ENCODE data around the gene WARS2.

Gene WARS2

DNA sequence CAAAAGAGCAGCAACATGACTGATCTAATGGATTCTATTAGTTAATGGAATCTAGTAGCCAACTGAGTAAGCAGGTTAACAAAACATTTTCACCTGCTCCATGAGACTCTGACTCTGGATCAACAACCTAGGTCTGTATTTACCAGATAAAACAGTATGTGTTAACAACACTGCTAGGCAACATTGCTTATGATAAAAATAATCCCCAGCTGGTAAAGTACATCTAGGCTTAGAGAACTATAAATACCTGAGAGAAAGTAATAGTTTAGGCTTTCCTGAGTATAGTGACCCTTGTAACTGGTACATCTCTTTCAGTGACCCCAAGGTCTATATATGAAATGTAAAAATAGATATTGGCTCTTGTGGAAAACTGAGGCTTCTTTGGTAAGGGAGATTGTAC lies 78.8 kb downstream of the WARS2 start:
- Mint-ChIP-seq H3K9me3 (peaks cover 0 to 2% of the 10 kb centered on the region in 2 donors), H3K4me3 (no peak overlapping the region), H3K36me3 (ENCODE audit: insufficient read depth) (peaks cover 4% of the 10 kb centered on the region), H3K27me3 (no peaks in the 10 kb centered on the region), H3K4me1 (ENCODE audit: low read depth in 2 of 2) (no peaks in the 10 kb centered on the region), H3K27ac (no peak overlapping the region)
- DNase-seq, result no peak
- no peak for ATAC-seq (replicated peaks)

DNA sequence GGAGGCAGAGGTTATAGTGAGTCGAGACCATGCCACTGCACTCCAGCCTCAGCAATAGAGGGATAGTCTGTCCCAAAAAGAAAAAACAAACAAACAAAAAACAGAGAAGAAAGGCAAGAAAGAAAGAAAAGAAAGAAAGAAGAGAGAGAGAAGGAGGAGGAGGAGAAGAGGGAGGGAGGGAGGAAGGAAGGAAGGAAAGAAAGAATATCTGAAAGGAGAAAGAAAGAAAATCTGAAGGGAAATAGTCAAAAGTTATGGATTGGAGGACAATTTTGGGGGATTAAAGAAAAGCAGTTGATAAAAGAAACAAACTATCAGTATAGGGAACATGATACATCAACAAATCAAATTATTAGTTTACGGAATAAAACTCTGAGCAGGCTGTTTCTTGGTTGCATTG lies 84.9 kb downstream of the WARS2 start:
- Mint-ChIP-seq H3K27ac (peak overlapping the region in 1 of 2 donors; percentile 55), H3K4me3 (no peak overlapping the region), H3K9me3 (peaks cover 0 to 2% of the 10 kb centered on the region in 2 donors), H3K27me3 (no peaks in the 10 kb centered on the region), H3K36me3 (ENCODE audit: insufficient read depth) (peaks cover 4% of the 10 kb centered on the region), H3K4me1 (ENCODE audit: low read depth in 2 of 2) (no peaks in the 10 kb centered on the region)
- ATAC-seq (replicated peaks) (no peak), DNase-seq (no peak)

DNA sequence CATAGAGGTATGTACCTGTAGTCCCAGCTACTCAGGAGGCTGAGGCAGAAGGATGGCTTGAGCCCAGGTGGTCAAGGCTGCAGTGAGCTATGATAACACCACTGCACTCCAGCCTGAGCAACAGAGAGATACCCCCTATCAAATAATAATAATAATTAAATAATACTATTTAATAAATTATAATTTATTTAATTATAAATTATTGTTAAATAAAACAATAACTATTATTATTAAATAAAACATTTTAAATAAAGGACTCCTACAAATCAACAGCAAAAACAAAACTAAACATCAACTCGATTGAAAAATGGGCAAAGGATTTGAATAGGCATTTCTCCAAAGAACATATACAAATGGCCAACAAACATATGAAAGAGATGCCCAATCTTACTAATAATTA lies 86.5 kb downstream of the WARS2 start:
- H3K27me3 Mint-ChIP-seq, result no peaks in the 10 kb centered on the region
- H3K9me3 Mint-ChIP-seq, result peaks cover 0 to 6% of the 10 kb centered on the region in 2 donors
- H3K4me1 Mint-ChIP-seq (ENCODE audit: low read depth in 2 of 2), result no peaks in the 10 kb centered on the region
- DNase-seq (no peak), ATAC-seq (replicated peaks) (no peak)
- no peak overlapping the region for H3K27ac Mint-ChIP-seq
- H3K4me3 Mint-ChIP-seq, result no peak overlapping the region
- peaks cover 4% of the 10 kb centered on the region for H3K36me3 Mint-ChIP-seq (ENCODE audit: insufficient read depth)

DNA sequence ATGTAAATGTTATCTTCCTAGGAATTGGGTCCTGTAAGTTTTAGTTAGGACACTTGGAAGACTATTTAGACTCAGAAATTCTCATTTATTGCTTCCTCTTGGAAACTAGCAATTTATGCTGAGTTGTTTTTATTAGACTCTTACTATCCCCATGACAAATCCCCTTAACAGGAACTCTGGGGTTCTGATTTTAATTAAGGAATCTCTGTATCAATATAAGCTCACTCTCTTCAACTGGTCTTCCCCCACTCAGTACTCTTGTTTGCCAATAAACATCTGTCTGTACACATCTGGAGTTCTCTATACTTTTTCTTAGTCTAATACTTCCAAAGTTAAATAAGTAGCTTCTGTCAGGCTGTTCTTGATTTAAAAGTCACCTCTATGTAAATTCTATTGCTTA lies 88.2 kb downstream of the WARS2 start:
- H3K27ac Mint-ChIP-seq, result no peak overlapping the region
- no peak overlapping the region for H3K4me3 Mint-ChIP-seq
- DNase-seq, result no peak
- H3K36me3 Mint-ChIP-seq (ENCODE audit: insufficient read depth), result peaks cover 4% of the 10 kb centered on the region
- H3K9me3 Mint-ChIP-seq, result peaks cover 0 to 6% of the 10 kb centered on the region in 2 donors
- H3K4me1 Mint-ChIP-seq (ENCODE audit: low read depth in 2 of 2), result no peaks in the 10 kb centered on the region
- H3K27me3 Mint-ChIP-seq, result no peaks in the 10 kb centered on the region
- ATAC-seq (replicated peaks), result no peak

DNA sequence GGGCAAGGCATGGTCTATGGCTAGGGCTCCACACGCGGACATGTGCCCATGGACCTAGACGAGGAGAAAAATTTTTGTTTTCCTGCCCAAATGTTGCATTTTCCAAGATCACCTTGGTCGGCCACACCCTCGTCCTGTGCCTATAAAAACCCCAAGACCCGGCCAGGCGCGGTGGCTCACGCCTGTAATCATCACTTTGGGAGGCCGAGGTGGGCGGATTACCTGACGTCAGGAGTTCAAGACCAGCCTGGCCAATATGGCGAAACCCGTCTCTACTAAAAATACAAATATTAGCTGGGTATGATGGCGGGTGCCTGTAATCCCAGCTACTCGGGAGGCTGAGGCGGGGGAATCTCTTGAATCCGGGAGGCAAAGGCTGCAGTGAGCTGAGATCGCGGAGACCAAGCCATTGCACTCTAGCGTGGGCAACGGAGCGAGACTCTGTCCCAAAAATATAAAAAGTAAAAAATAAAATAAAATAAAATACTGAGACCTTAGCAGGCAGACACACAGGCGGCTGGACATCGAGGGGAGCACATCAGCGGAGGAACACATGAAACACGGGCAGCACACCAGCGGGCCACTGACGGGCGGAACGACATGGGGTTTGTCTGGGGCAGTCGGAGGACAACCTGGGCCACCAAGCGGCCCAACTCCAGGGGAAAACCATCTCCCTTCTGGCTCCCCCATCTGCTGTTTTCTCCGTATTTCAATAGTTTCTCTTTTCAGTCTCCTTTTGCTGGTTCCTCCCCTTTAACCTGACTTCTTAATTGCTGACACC lies 91.6 kb downstream of the WARS2 start:
- H3K9me3 Mint-ChIP-seq, result peaks cover 0 to 6% of the 10 kb centered on the region in 2 donors
- no peaks in the 10 kb centered on the region for H3K4me1 Mint-ChIP-seq (ENCODE audit: low read depth in 2 of 2)
- ATAC-seq (replicated peaks) (no peak), DNase-seq (no peak)
- no peak overlapping the region for H3K27ac Mint-ChIP-seq
- no peaks in the 10 kb centered on the region for H3K27me3 Mint-ChIP-seq
- peaks cover 7% of the 10 kb centered on the region for H3K36me3 Mint-ChIP-seq (ENCODE audit: insufficient read depth)
- no peak overlapping the region for H3K4me3 Mint-ChIP-seq

DNA sequence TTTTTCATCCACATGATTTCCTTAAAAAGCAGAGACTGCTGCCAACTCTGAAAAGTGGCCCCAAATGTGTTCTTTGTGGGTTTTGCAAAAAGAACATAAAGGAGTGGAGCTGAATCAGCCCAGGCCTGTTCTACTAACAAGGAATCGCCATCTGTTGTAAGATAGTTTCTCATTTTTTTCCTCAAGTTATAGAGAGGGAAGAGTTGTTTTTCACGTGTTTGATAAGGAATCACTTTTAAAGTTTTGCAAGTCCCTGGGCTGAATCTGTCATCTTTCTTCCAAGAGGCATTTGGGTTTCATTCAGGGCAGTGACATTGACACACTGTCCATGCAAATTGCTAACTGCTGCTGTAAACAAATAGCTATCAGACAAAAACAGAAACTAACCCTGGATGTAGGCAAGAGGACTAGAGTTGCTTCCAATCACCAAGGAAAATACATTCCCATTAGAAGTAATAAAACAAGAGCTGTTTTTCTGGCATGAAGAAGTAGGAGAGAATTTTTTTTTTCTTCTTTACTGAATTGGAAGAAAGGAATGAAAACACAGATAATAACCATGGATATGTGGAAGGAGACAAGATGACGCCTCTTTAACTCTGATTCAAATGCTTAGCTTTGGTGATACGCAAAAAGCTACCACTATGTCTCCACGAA lies 93.5 kb downstream of the WARS2 start:
- DNase-seq, result no peak
- Mint-ChIP-seq H3K9me3 (peaks cover 0 to 6% of the 10 kb centered on the region in 2 donors), H3K36me3 (ENCODE audit: insufficient read depth) (peaks cover 4% of the 10 kb centered on the region), H3K4me1 (ENCODE audit: low read depth in 2 of 2) (no peaks in the 10 kb centered on the region), H3K27me3 (no peaks in the 10 kb centered on the region), H3K27ac (peak overlapping the region in 1 of 2 donors; percentile 27), H3K4me3 (no peak overlapping the region)
- ATAC-seq (replicated peaks), result no peak

DNA sequence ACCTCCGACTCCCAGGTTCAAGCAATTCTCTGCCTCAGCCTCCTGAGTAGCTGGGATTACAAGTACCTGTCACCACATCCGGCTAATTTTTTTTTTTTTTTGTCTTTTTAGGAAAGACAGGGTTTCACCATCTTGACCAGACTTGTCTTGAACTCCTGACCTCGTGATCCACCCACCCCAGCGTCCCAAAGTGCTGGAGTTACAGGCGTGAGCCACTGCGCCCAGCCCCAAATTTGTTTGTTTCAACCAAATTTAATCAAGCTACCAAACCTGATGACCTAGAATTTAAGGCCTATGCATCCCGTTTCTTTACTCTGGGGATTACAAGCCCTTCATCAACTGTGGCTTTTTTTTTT lies 94.0 kb downstream of the WARS2 start:
- no peak overlapping the region for H3K27ac Mint-ChIP-seq
- DNase-seq (no peak), ATAC-seq (replicated peaks) (no peak)
- no peaks in the 10 kb centered on the region for H3K27me3 Mint-ChIP-seq
- H3K9me3 Mint-ChIP-seq, result peaks cover 0 to 6% of the 10 kb centered on the region in 2 donors
- H3K36me3 Mint-ChIP-seq (ENCODE audit: insufficient read depth), result peaks cover 4% of the 10 kb centered on the region
- H3K4me1 Mint-ChIP-seq (ENCODE audit: low read depth in 2 of 2), result no peaks in the 10 kb centered on the region
- H3K4me3 Mint-ChIP-seq, result no peak overlapping the region

DNA sequence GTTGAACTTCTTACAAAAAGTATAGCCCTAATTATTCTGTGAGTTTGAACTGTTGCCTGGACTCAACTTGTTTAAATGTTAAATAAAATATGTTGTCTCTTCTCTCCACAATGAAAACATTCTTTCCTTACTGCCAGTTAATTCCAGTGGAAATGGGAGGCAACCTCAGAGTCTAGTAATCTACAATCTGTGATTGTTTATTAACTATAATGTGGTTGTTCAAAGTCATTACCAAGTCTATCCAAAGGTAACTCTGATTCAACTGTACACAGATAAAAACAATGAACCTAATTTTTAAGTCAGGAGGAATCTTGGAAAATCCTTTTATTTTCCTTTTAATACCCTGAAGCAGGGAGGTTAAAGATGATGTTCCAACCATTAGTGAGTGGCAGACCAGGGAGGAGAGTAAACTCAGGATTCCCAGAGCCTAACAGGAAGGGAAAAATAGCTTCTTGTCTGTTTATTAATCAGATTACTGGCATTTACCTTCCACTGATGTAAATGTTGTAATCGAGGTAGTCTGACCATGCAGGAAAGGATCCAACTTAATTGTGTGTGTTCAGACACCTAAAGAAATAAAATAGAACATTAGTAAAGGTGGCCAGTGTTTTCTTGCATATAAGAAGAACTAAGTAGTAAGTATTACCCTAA lies 95.2 kb downstream of the WARS2 start:
- DNase-seq (no peak), ATAC-seq (replicated peaks) (no peak)
- H3K27ac Mint-ChIP-seq, result no peak overlapping the region
- H3K9me3 Mint-ChIP-seq, result peaks cover 0 to 6% of the 10 kb centered on the region in 2 donors
- H3K4me3 Mint-ChIP-seq, result no peak overlapping the region
- peaks cover 4% of the 10 kb centered on the region for H3K36me3 Mint-ChIP-seq (ENCODE audit: insufficient read depth)
- H3K27me3 Mint-ChIP-seq, result no peaks in the 10 kb centered on the region
- H3K4me1 Mint-ChIP-seq (ENCODE audit: low read depth in 2 of 2), result no peaks in the 10 kb centered on the region

DNA sequence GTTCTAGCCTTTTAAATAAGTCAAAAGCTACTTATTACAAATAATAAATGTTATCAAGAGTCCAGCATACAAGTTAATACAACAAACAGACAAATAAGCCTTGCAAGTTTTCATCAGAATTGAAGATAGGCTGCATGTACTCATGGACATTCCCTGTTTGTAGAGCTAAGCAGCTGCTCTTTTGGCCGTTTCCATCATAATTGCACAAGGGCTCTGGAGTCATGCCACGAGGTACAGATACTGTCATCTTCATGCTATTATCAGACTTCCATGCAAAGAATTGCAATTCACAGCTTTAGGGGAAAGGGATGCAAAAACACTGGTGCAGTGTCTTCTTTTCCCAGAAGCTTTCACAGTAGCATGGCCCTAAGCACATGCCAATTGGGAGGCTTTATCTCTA lies 99.5 kb downstream of the WARS2 start:
- no peak for ATAC-seq (replicated peaks)
- no peak overlapping the region for H3K4me3 Mint-ChIP-seq
- DNase-seq, result no peak
- H3K36me3 Mint-ChIP-seq (ENCODE audit: insufficient read depth), result no peaks in the 10 kb centered on the region
- H3K27me3 Mint-ChIP-seq, result no peaks in the 10 kb centered on the region
- H3K9me3 Mint-ChIP-seq, result no peaks in the 10 kb centered on the region
- H3K27ac Mint-ChIP-seq, result no peak overlapping the region
- H3K4me1 Mint-ChIP-seq (ENCODE audit: low read depth in 2 of 2), result no peaks in the 10 kb centered on the region

DNA sequence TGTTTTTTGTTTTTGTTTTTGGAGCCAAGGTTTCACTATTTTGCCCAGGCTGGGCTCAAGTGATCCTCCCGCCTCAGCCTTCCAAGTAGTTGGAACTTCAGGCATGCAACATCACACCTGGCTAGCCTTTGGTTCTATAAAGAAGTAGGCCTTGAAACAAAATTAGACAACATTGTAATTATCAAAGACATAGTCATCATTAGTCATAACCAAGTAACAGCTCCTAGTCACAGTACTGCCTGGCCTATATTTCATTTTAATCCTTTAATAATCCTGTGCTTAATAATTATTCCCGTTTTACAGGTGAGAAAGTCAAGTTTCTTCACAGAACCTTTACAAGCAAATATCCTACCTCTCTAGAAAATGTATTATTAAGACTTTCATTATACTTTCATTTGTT lies 100.0 kb downstream of the WARS2 start:
- Mint-ChIP-seq H3K4me3 (no peak overlapping the region), H3K27ac (no peak overlapping the region), H3K27me3 (no peaks in the 10 kb centered on the region), H3K4me1 (ENCODE audit: low read depth in 2 of 2) (no peaks in the 10 kb centered on the region), H3K9me3 (no peaks in the 10 kb centered on the region), H3K36me3 (ENCODE audit: insufficient read depth) (no peaks in the 10 kb centered on the region)
- DNase-seq (no peak), ATAC-seq (replicated peaks) (no peak)

DNA sequence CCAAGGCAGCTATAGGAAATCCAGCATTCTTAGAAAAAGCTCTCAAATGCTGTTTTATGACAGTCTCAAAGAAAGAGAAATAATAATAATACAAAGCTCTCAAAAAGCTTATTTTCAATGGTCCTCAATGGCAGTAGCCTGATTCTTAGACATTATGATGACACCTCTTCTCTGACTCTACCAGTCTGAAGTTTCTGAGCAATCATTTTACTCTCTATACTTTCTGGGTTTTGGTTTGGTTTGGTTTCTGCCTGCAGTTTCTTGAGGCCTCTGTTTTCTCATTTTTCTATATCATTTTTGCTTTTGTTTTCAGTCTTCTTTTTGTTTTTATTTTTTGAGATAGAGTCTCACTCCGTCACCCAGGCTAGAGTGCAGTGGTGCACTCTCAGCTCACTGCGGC lies 102.1 kb downstream of the WARS2 start:
- Mint-ChIP-seq H3K4me3 (no peak overlapping the region), H3K4me1 (ENCODE audit: low read depth in 2 of 2) (no peaks in the 10 kb centered on the region), H3K27me3 (no peaks in the 10 kb centered on the region), H3K36me3 (ENCODE audit: insufficient read depth) (no peaks in the 10 kb centered on the region), H3K9me3 (no peaks in the 10 kb centered on the region), H3K27ac (no peak overlapping the region)
- ATAC-seq (replicated peaks) (no peak), DNase-seq (no peak)

DNA sequence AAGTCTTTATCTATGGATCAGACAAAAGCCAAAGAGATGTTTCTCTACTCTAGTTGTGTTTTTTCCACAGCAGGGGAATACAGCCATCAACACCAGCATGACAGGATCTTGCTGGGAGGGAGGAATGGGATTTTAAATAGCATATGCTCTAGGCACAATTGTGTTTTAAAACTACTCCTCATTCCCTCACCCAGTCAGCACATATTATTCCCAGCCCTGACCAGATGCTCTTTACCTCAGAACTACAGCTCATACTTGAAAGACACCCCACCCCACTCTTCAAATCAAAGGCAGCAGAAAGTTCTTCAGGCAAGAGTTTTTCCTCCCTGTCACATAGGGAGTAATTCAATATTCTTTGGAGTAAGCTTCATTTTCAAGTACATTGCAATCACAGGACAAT lies 106.1 kb downstream of the WARS2 start:
- no peak for DNase-seq
- Mint-ChIP-seq H3K27ac (no peak overlapping the region), H3K4me1 (ENCODE audit: low read depth in 2 of 2) (no peaks in the 10 kb centered on the region), H3K4me3 (no peak overlapping the region), H3K9me3 (no peaks in the 10 kb centered on the region), H3K27me3 (no peaks in the 10 kb centered on the region), H3K36me3 (ENCODE audit: insufficient read depth) (no peaks in the 10 kb centered on the region)
- no peak for ATAC-seq (replicated peaks)

DNA sequence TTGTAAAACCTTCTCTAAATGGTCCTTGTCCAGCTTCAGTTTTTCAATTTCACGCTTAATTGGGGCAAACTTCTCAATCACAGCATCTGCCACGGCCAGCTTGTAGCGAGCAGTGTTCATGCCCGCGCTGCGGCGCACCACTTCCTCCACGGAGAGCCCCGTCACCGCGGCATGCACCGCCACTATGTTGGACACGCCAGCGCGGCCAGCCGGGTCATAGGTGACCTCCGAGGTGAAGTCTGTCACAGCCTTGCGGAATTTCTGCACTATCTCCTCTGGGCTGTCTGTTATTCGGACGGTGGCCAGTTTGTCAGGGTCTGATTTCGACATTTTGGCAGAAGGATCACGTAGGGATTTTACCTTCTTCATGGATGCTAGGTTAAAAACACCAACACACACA lies 107.5 kb downstream of the WARS2 start:
- no peak for DNase-seq
- H3K4me1 Mint-ChIP-seq (ENCODE audit: low read depth in 2 of 2), result no peaks in the 10 kb centered on the region
- H3K9me3 Mint-ChIP-seq, result peaks cover 0 to 6% of the 10 kb centered on the region in 2 donors
- H3K36me3 Mint-ChIP-seq (ENCODE audit: insufficient read depth), result no peaks in the 10 kb centered on the region
- no peak for ATAC-seq (replicated peaks)
- H3K27ac Mint-ChIP-seq, result no peak overlapping the region
- H3K27me3 Mint-ChIP-seq, result no peaks in the 10 kb centered on the region
- H3K4me3 Mint-ChIP-seq, result no peak overlapping the region

DNA sequence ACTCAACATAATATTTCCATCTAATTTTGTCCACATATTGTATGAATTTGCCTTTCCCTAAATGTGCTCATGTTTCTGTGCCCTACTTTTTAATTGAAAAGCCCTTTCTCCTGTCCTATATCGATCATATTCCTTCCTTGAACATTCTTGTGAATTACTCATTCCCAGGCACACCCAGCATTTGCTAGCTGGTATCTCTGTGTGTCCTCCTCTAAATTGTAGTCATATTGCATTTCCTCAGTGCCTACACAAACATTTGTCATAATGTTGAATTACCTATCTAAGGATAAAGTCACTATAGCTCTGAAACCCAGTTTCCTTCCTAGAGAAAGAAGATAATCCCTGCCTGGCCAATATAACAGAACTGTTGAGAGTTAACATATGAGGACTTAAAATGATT lies 112.7 kb downstream of the WARS2 start:
- Mint-ChIP-seq H3K4me3 (no peak overlapping the region), H3K9me3 (peaks cover 6 to 14% of the 10 kb centered on the region in 2 donors), H3K27me3 (no peaks in the 10 kb centered on the region), H3K27ac (no peak overlapping the region), H3K36me3 (ENCODE audit: insufficient read depth) (no peaks in the 10 kb centered on the region), H3K4me1 (ENCODE audit: low read depth in 2 of 2) (no peaks in the 10 kb centered on the region)
- DNase-seq (no peak), ATAC-seq (replicated peaks) (no peak)
